DOHH2 (cell line): Measurements from ENCODE around the gene C16orf92.
"Not testable (repeated sequence)": the region's sequence is repeated elsewhere in the genome, so short reads cannot be mapped to it uniquely, and the experiment has no call there.

Experiments
- H3F3A ChIP-seq: fragments of 200-600 bp; sonication (generic), shearing (Covaris generic); 2 replicates; pipeline ENCODE4 v1.6.0; 2016; ENCODE audit warnings: antibody characterized with exemption, mild to moderate bottlenecking; ENCODE audit not compliant: control insufficient read depth, insufficient read depth
- H3K27ac ChIP-seq: fragments of 200-600 bp; sonication (generic); 2 replicates; pipeline ENCODE4 v1.5.1; 2014; ENCODE audit warnings: low read depth, mild to moderate bottlenecking, low read length, moderate library complexity
- H3K27me3 ChIP-seq: fragments of 200-600 bp; sonication (generic); 2 replicates; pipeline ENCODE4 v1.6.1; 2014; ENCODE audit warnings: mild to moderate bottlenecking, low read length, mixed read lengths; ENCODE audit not compliant: control insufficient read depth
- H3K36me3 ChIP-seq: fragments of 200-600 bp; sonication (generic); 2 replicates; pipeline ENCODE4 v1.6.1; 2014; ENCODE audit warnings: mild to moderate bottlenecking, low read length, moderate library complexity, mixed read lengths; ENCODE audit not compliant: control insufficient read depth
- H3K4me1 ChIP-seq: fragments of 200-600 bp; sonication (generic); 2 replicates; pipeline ENCODE4 v1.6.1; 2014; ENCODE audit warnings: mild to moderate bottlenecking, low read length, mixed read lengths; ENCODE audit not compliant: control insufficient read depth
- H3K4me2 ChIP-seq: fragments of 200-600 bp; sonication (generic); 2 replicates; pipeline ENCODE4 v1.6.0; 2014; ENCODE audit warnings: mild to moderate bottlenecking, low read length, moderate library complexity
- H3K4me3 ChIP-seq: fragments of 200-600 bp; sonication (generic); 2 replicates; pipeline ENCODE4 v1.5.1; 2014; ENCODE audit warnings: mild to moderate bottlenecking, low read length, mixed read lengths
- H3K79me2 ChIP-seq: fragments of 200-600 bp; sonication (generic); 2 replicates; pipeline ENCODE4 v1.6.1; 2014; ENCODE audit warnings: mild to moderate bottlenecking, low read length, mixed read lengths; ENCODE audit not compliant: control insufficient read depth
- H3K9me2 ChIP-seq: fragments of 200-600 bp; sonication (generic); replicated peaks from 2 replicates; pipeline ENCODE4 v1.6.1; 2014; ENCODE audit warnings: mild to moderate bottlenecking, low read length, mixed read lengths; ENCODE audit not compliant: control insufficient read depth
- H3K9me3 ChIP-seq: fragments of 200-600 bp; sonication (generic); 2 replicates; pipeline ENCODE4 v1.6.1; 2014; ENCODE audit warnings: antibody characterized with exemption, low read length, mixed read lengths; ENCODE audit not compliant: control insufficient read depth, insufficient read depth
- H4K20me1 ChIP-seq: fragments of 200-600 bp; sonication (generic); 2 replicates; pipeline ENCODE4 v1.6.0; 2014; ENCODE audit warnings: low read depth, mild to moderate bottlenecking, antibody characterized with exemption, low read length, moderate library complexity; ENCODE audit not compliant: control insufficient read depth, insufficient read depth
- CTCF ChIP-seq: fragments of 200-600 bp; sonication (generic); IDR thresholded peaks from one replicate; pipeline ENCODE4 v1.5.1; 2014; ENCODE audit warnings: antibody characterized with exemption, mild to moderate bottlenecking, low read depth, low read length; ENCODE audit not compliant: poor library complexity, severe bottlenecking
- EZH2phosphoT487 ChIP-seq: fragments of 200-600 bp; sonication (generic); IDR thresholded peaks from 2 replicates; pipeline ENCODE4 v1.6.1; 2017; ENCODE audit warnings: borderline replicate concordance, mild to moderate bottlenecking, antibody characterized with exemption, low read length, moderate library complexity, mixed read lengths

C16orf92 gene

GRCh38 chr16:30016555-30017276, 6.3 kb upstream of the C16orf92 start:
- Histone ChIP-seq H3K4me3 (no peak overlapping the region), H3K9me3 (no peaks in the 10 kb centered on the region), H3F3A (no peaks in the 10 kb centered on the region), H3K36me3 (no peaks in the 10 kb centered on the region), H4K20me1 (no peaks in the 10 kb centered on the region), H3K9me2 (no peaks in the 10 kb centered on the region), H3K4me2 (no peak overlapping the region), H3K4me1 (peaks cover 21% of the 10 kb centered on the region), H3K79me2 (no peaks in the 10 kb centered on the region), H3K27me3 (peaks cover 9% of the 10 kb centered on the region), H3K27ac (no peak overlapping the region)
- no peak for TF ChIP-seq EZH2phosphoT487
- no peak for TF ChIP-seq CTCF

GRCh38 chr16:30017277-30017656, 5.7 kb upstream of the C16orf92 start:
- Histone ChIP-seq H3K27me3 (peaks cover 4% of the 10 kb centered on the region; the same call in 1 of the 2 replicates), H3K79me2 (no peaks in the 10 kb centered on the region), H4K20me1 (no peaks in the 10 kb centered on the region), H3K4me3 (no peak overlapping the region), H3K27ac (no peak overlapping the region), H3K9me2 (no peaks in the 10 kb centered on the region), H3K4me2 (no peak overlapping the region), H3K9me3 (no peaks in the 10 kb centered on the region), H3K4me1 (peaks cover 18% of the 10 kb centered on the region), H3F3A (no peaks in the 10 kb centered on the region), H3K36me3 (no peaks in the 10 kb centered on the region)
- no peak for TF ChIP-seq EZH2phosphoT487
- TF ChIP-seq CTCF, result no peak

DNA sequence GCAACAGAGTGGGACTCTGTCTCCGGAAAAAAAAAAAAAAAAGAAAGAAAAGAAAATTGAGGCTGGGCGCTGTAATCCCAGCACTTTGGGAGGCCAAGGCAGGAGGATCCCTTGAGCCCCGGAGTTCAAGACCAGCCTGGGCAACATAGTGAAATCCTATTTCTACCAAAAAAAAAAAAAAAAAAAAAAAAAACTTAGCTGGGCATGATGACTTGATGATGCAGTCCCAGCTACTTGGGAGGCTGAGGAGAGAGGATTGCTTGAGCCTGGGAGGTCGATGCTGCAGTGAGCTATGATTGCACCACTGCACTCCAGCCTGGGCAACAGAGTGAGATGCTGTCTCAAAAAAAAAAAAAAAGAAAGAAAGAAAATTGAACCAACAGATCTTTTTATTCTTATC, 5.1 kb upstream of the C16orf92 start:
- H3K9me2 ChIP-seq, H3K36me3 ChIP-seq, H3F3A ChIP-seq, H3K27me3 ChIP-seq, H3K27ac ChIP-seq, H4K20me1 ChIP-seq, H3K79me2 ChIP-seq, H3K9me3 ChIP-seq, H3K4me2 ChIP-seq, H3K4me3 ChIP-seq: not testable (repeated sequence)
- H3K4me1 ChIP-seq, result peaks cover 15% of the 10 kb centered on the region

GRCh38 chr16:30018731-30019158, 4.3 kb upstream of the C16orf92 start:
- no peak overlapping the region for H3K27ac ChIP-seq
- no peaks in the 10 kb centered on the region for H3K9me2 ChIP-seq
- no peaks in the 10 kb centered on the region for H4K20me1 ChIP-seq
- H3K4me1 ChIP-seq, result peaks cover 12% of the 10 kb centered on the region
- TF ChIP-seq CTCF (no peak), EZH2phosphoT487 (no peak)
- peaks cover 8% of the 10 kb centered on the region for H3K27me3 ChIP-seq
- H3K4me2 ChIP-seq, result no peak overlapping the region
- H3K4me3 ChIP-seq, result no peak overlapping the region
- no peaks in the 10 kb centered on the region for H3K79me2 ChIP-seq
- no peaks in the 10 kb centered on the region for H3K9me3 ChIP-seq
- no peaks in the 10 kb centered on the region for H3F3A ChIP-seq
- H3K36me3 ChIP-seq, result no peaks in the 10 kb centered on the region
